Measurements from ENCODE around the gene HCN3. TPM values are rescaled to one million over a fixed set of nuclear protein-coding genes. Genes with fewer than 3 reads are reported as not detected.

HCN3 gene
- polyA plus RNA-seq, 1 donor from 2014 or later, result 53.2 TPM

GRCh38 chr1:155301342-155301841, 24.1 kb downstream of the HCN3 start, which contains the start of gene PKLR:
Gene PKLR (minus strand): TSS chr1:155301438. CDS start chr1:155301395, 43 bp downstream.
- no peak within 1 kb of the TSS for H3K27ac ChIP-seq (ENCODE audit: low read length)
- no peaks in the 10 kb centered on the region for H4K20me1 ChIP-seq (ENCODE audit: insufficient read depth)
- H2AFZ ChIP-seq (ENCODE audit: low read depth, low read length), result no peak within 1 kb of the TSS

GRCh38 chr1:155304558-155305063, 27.3 kb downstream of the HCN3 start:
- Histone ChIP-seq H2AFZ (ENCODE audit: low read depth, low read length) (no peak overlapping the region), H3F3A (ENCODE audit: insufficient read depth, low read length, poor library complexity, severe bottlenecking) (no peaks in the 10 kb centered on the region), H3K9me3 (ENCODE audit: low read length) (no peaks in the 10 kb centered on the region), H3K4me2 (ENCODE audit: low read length) (no peak overlapping the region), H4K20me1 (ENCODE audit: insufficient read depth) (no peaks in the 10 kb centered on the region), H3K36me3 (ENCODE audit: insufficient read depth, low read length) (no peaks in the 10 kb centered on the region), H3K4me3 (ENCODE audit: low read length) (no peak overlapping the region), H3K27me3 (ENCODE audit: insufficient read depth, low read depth, low read length) (no peaks in the 10 kb centered on the region), H3K79me2 (replicated peaks; ENCODE audit: insufficient read depth, low read length) (peaks cover 8% of the 10 kb centered on the region), H3K9ac (ENCODE audit: low read length) (no peak overlapping the region), H3K9me2 (ENCODE audit: insufficient read depth, low read length) (no peaks in the 10 kb centered on the region), H3K27ac (ENCODE audit: low read length) (no peak overlapping the region)
- no peak for TF ChIP-seq REST (IDR thresholded peaks at IDR 0.05; ENCODE audit: borderline replicate concordance)
- no peak for TF ChIP-seq POLR2AphosphoS5 (IDR thresholded peaks at IDR 0.05)
- no peak for TF ChIP-seq MXI1 (conservative IDR thresholded peaks at IDR 0.05; ENCODE audit: poor library complexity, severe bottlenecking)
- no peak for TF ChIP-seq EZH2 (IDR thresholded peaks at IDR 0.05; ENCODE audit: borderline replicate concordance, insufficient read depth, low read length, poor library complexity, severe bottlenecking)
- TF ChIP-seq TAF1 (IDR thresholded peaks at IDR 0.05; ENCODE audit: low read depth), result no peak
- no peak for TF ChIP-seq SMC3 (conservative IDR thresholded peaks at IDR 0.05; ENCODE audit: poor library complexity)
- no peak for TF ChIP-seq RAD21 (conservative IDR thresholded peaks at IDR 0.05)
- no peak for TF ChIP-seq EP300 (conservative IDR thresholded peaks at IDR 0.05; ENCODE audit: poor library complexity, severe bottlenecking)

More at GRCh38 chr1:155301342-155301841, 24.1 kb downstream of the HCN3 start, which contains the start of gene PKLR:
- Histone ChIP-seq H3K9ac (ENCODE audit: low read length) (no peak within 1 kb of the TSS), H3K27me3 (ENCODE audit: insufficient read depth, low read depth, low read length) (no peaks in the 10 kb centered on the region), H3K36me3 (ENCODE audit: insufficient read depth, low read length) (no peaks in the 10 kb centered on the region), H3K9me3 (ENCODE audit: low read length) (no peaks in the 10 kb centered on the region), H3K4me3 (ENCODE audit: low read length) (no peak within 1 kb of the TSS), H3K79me2 (replicated peaks; ENCODE audit: insufficient read depth, low read length) (no peaks in the 10 kb centered on the region), H3F3A (ENCODE audit: insufficient read depth, low read length, poor library complexity, severe bottlenecking) (no peaks in the 10 kb centered on the region), H3K9me2 (ENCODE audit: insufficient read depth, low read length) (no peaks in the 10 kb centered on the region), H3K4me2 (ENCODE audit: low read length) (no peak within 1 kb of the TSS)
- no peak for TF ChIP-seq EZH2 (IDR thresholded peaks at IDR 0.05; ENCODE audit: borderline replicate concordance, insufficient read depth, low read length, poor library complexity, severe bottlenecking)
- TF ChIP-seq CTCF (IDR thresholded peaks at IDR 0.05; ENCODE audit: poor library complexity, severe bottlenecking), result no peak
- TF ChIP-seq MXI1 (conservative IDR thresholded peaks at IDR 0.05; ENCODE audit: poor library complexity, severe bottlenecking), result no peak
- TF ChIP-seq REST (IDR thresholded peaks at IDR 0.05; ENCODE audit: borderline replicate concordance), result no peak
- TF ChIP-seq SMC3 (conservative IDR thresholded peaks at IDR 0.05; ENCODE audit: poor library complexity), result no peak
